Stimulated activated CD4-positive, alpha-beta T cell treated with anti-CD3 and anti-CD28 coated beads, Interleukin-1b, Interleukin-23, amount 100 ng/mL, for 1 hour (primary cell): Measurements from ENCODE around the gene HCFC1.

Experiments used
- DNase-seq, 2 donors: peaks; one replicate each; pipeline ENCODE4 v3.0.0-alpha.2; 2020; ENCODE audit warnings: low read depth in 2 of 2

HCFC1 gene

DNA sequence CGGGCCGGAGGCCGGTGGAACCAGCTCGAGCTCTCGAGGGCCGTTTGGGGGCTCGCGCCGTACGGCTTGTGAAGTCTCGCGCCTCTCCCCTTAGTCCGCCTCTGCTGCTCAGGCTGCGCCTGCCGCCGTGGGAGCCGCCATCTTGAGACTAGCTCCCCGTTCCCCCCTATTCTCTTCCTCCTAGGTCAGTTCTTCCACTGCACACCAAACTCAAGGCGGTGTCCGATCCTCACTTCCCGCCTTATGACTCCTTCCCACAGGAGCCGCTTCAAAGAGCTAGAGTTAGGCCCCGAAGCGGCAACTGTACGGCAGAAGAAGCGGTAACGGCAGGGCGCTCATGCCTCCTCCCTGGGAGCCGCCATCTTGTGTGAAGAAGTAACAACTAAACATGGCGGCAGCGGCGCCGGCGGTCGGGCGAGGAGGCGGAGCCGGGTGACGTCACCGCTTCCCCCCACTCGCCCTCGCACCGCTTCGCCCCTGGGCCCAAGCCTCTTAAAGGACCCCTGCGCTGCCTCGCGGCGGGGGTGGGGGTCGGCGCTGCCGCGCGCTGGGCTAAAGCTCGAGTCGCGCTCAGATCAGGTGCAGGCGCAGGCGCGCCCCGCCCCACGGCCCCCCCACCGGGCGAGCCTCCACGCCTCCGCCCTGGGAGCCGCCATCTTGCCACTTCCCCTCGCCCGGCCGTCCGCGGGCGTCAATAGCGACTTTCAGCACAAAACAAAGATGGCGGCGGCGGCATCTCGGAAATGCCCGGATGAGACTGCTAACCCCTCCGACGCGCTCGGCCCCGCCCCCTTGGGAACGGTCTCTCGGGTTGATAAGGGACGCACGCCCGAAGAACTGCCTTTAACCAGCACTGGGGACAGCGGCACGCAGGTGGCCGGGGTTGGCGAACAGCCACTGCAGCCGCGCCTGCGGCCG is at the start of gene HCFC1:
Gene HCFC1, minus strand, starts transcription at position 369 of the 918 bp plus-strand sequence. CDS start 978 bp downstream, outside the sequence.
- peak; percentile 68 to 75 for DNase-seq

GRCh38 chrX:154021131-154021611 is 49.6 kb upstream of the HCFC1 start:
- no peak for DNase-seq

DNA sequence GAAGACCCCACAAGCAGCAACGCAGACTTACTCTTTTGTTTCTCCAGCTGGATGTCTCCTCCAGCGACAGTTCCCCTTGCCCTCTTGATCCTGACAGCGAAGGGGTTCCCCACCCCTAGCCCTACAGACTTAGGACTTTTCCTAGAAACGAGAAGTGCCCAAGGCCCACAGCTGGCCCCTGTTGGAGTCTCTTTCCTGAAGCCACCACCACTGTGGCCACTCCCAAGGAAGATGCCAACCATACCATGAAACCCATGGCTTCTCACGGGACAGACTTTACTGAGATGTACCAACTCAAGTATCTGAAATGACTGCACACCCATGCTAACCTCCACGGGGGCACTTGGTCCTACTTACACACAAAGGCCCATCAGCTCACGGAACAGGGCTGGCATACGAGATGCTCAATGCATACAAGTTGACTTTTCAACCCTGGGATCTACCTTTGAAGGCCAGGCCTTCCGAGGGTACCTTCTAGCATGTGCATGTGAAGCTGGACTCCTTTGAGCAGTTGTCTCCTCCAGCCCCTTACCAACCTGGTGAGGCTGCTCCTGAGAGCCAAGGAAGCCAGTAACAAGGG is 49.0 kb upstream of the HCFC1 start:
- DNase-seq: no peak

GRCh38 chrX:154019633-154020528 is 48.3 kb upstream of the HCFC1 start, which contains the start of gene IRAK1:
IRAK1 (minus strand) TSS chrX:154019902; CDS start chrX:154019812, 90 bp downstream.
- peak in 1 of 2 donors; percentile 30 for DNase-seq

DNA sequence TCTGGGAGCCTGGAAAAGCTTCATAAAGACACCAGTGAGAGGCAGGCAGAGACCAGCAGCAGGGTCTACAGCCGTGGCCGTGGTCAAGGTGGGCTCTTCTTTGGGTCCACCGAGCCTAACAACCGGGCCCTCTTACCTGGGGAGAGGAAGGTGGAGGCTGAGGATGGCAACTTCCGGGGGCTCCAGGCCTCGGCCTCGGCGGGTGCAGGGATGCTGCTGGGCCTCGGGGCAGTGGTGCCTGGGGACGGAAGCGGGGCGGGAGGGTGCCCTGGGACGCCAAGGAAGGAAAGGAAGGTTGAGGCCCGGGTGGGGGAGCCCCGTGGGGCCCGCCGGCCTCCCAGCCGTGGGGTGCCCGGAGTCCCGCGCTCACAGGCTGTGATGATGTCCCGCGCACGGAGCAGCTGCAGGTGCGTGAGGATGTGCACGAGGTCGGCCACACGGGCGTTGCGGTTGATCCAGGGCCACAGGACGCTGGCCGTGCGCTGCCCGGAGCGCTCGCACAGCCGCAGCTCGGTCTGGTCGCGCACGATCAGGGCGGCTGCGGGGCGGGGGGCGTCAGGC is 47.5 kb upstream of the HCFC1 start:
- DNase-seq: no peak

- no peak for DNase-seq
These were observed 47.0 kb upstream of the HCFC1 start for GRCh38 chrX:154018518-154019060.

GRCh38 chrX:154017766-154018517 is 46.3 kb upstream of the HCFC1 start:
- DNase-seq: no peak

GRCh38 chrX:154016366-154017076 is 44.9 kb upstream of the HCFC1 start:
- no peak for DNase-seq

DNA sequence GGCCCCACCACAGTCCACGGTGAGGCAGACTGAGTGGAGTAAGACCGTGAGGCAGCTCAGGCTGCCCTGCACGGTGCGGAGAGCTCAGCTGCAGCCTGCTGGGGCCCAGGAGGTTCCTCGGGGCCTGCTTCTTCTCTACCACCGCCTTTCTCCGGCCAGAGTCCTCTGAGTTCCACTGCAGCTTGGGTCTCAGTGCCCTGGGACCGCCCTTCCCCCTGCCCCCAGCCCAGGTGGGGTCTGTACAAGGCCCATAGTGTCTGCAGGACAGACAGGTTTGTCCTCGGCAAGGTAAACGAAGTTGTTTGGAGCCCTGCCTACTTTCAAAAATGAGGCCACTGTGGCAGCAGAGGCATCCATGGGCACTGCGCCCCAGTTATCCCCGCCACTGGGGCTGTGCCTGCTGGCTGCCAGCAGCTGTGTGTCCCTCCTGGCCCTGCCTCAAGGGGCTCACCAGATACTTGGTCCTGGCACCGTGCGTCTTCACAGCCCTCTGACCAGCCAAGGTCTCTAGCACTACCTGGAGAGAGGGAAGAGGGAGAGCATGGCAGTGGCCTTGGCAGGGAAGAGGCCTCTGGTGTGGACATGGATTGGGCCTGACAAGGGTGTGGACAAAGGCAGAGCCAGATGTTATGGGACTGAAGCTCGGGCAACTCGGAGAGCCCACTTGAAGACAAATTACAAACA is 44.1 kb upstream of the HCFC1 start:
- no peak for DNase-seq

GRCh38 chrX:154014429-154015380 is 43.1 kb upstream of the HCFC1 start:
- no peak for DNase-seq

GRCh38 chrX:154013614-154014360 is 42.2 kb upstream of the HCFC1 start:
- no peak for DNase-seq

- no peak for DNase-seq
These were observed 41.4 kb upstream of the HCFC1 start for GRCh38 chrX:154013001-154013421.

DNA sequence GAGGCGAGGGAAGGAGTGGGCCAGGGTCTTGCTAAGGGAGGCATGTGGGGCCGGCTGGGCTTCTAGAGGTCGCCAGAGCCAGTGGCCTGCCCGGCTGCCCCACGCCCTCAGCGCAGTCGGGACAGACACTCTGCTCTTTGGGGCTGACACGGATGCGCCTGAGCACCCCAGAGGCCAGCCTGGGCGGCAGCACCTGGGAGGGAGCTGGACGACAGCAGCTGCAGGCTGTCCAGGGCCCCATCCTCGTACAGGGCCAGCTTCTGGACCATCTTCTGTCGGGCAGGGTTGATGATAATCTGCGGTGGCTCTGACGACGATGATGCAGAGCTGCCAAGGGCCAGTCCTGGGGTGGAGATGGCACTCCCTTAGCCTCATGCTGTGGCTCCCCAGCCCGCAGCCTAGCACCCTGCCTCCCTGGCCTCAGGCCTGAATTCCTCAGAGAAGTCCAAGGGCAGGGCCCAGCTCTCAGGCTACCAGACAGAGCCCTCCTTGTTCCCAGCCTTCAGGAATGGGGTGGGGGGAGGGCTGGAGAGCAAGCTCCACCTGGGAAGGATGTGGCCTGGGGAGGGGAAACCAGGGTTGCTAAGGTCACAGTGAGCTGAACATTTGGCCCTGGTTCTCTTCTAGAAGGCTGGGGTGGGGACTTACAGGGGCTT is 40.8 kb upstream of the HCFC1 start:
- DNase-seq: no peak

- DNase-seq: no peak
These were observed 40.0 kb upstream of the HCFC1 start for GRCh38 chrX:154011376-154012335.

- DNase-seq: no peak
These were observed 38.9 kb upstream of the HCFC1 start for GRCh38 chrX:154010330-154011087.
